22Rv1 (cell line): ENCODE results near the gene CAMSAP1.

Source experiments
- H3K27ac ChIP-seq: fragments of 450-650 bp; 2 replicates; pipeline ENCODE4 v1.5.1; 2017
- CTCF ChIP-seq: fragments of 450-650 bp; IDR thresholded peaks from 2 replicates; pipeline ENCODE4 v1.5.1; 2017; ENCODE audit warnings: mild to moderate bottlenecking
- ZFX ChIP-seq: fragments of 450-650 bp; IDR thresholded peaks from 2 replicates; pipeline ENCODE4 v1.6.1; 2017; ENCODE audit warnings: antibody characterized with exemption, borderline replicate concordance

CAMSAP1 gene

GRCh38 chr9:135792268-135793128, 114.8 kb downstream of the CAMSAP1 start:
- TF ChIP-seq ZFX (no peak), CTCF (peak; percentile 68)
- no peak overlapping the region for H3K27ac ChIP-seq

- no peak overlapping the region for H3K27ac ChIP-seq
- no peak for TF ChIP-seq ZFX
- TF ChIP-seq CTCF, result no peak
These were observed 115.7 kb downstream of the CAMSAP1 start for GRCh38 chr9:135791431-135792267.

GRCh38 chr9:135790850-135791249, 116.5 kb downstream of the CAMSAP1 start:
- no peak for TF ChIP-seq ZFX
- TF ChIP-seq CTCF, result no peak
- no peak overlapping the region for H3K27ac ChIP-seq

GRCh38 chr9:135790356-135790755, 117.0 kb downstream of the CAMSAP1 start:
- TF ChIP-seq ZFX, result no peak
- no peak for TF ChIP-seq CTCF
- H3K27ac ChIP-seq, result no peak overlapping the region

GRCh38 chr9:135789838-135790291, 117.5 kb downstream of the CAMSAP1 start:
- TF ChIP-seq ZFX, result no peak
- no peak for TF ChIP-seq CTCF
- no peak overlapping the region for H3K27ac ChIP-seq

- TF ChIP-seq ZFX (no peak), CTCF (0 out of 2 replicates have a peak, but pooled peaks have one; percentile 0)
- no peak overlapping the region for H3K27ac ChIP-seq
These were observed 118.6 kb downstream of the CAMSAP1 start for GRCh38 chr9:135788576-135789300.
